ENCODE measurements around the gene EPOP. TPM values are rescaled to one million over a fixed set of nuclear protein-coding genes. Genes with fewer than 3 reads are reported as not detected.

Gene EPOP
- total RNA-seq, 1 experiment from 2014 or later = 37.9 TPM

GRCh38 chr17:38715216-38715943 is 40.6 kb upstream of the EPOP start:
- H3K4me3 ChIP-seq (replicated peaks in 1 of 2; ENCODE audit: low read depth in 1 of 2, low read length in 2 of 2) = no peak overlapping the region
- intact Hi-C loops (cut with micrococcal nuclease) = no loop called here
- no peaks in the 10 kb centered on the region for H3K27me3 ChIP-seq (ENCODE audit: insufficient read depth, low read length)
- no peaks in the 10 kb centered on the region for H3K79me2 ChIP-seq (ENCODE audit: insufficient read depth, low read length)
- no peak overlapping the region for H3K4me2 ChIP-seq (ENCODE audit: low read length)
- POLR2A ChIA-PET = no interaction called here
- H3K4me1 ChIP-seq (ENCODE audit: control insufficient read depth in 1 of 2, insufficient read depth in 2 of 2, low read length in 2 of 2) = peaks cover 5 to 24% of the 10 kb centered on the region in 2 experiments
- no peak overlapping the region for H3K9ac ChIP-seq (ENCODE audit: low read length)
- no peak for ATAC-seq
- H2AFZ ChIP-seq (ENCODE audit: low read depth, low read length, poor library complexity, severe bottlenecking) = no peak overlapping the region
- no TSS peak for BruUV-seq (replicated peaks)
- H3K9me2 ChIP-seq (ENCODE audit: insufficient read depth) = no peaks in the 10 kb centered on the region
- no peaks in the 10 kb centered on the region for H3K9me3 ChIP-seq (ENCODE audit: control insufficient read depth in 1 of 2, insufficient read depth in 1 of 2, low read depth in 1 of 2, low read length in 2 of 2)
- DNase-seq (ENCODE audit: low read depth, low spot score) = no peak
- no peak for TF ChIP-seq SRF (IDR thresholded peaks at IDR 0.05; ENCODE audit: low read depth)
- TF ChIP-seq POLR2AphosphoS5 (IDR thresholded peaks at IDR 0.05; ENCODE audit: low read depth, low read length) = 0 out of 2 replicates have a peak, but pooled peaks have one; percentile 18
- H3K36me3 ChIP-seq (ENCODE audit: control insufficient read depth in 1 of 2, insufficient read depth in 2 of 2, low read length in 2 of 2) = peaks cover 15 to 23% of the 10 kb centered on the region in 2 experiments; a peak in 3 of 4 replicates
- H3K27ac ChIP-seq (ENCODE audit: low read depth, low read length) = 0 out of 2 replicates have a peak overlapping the region, but pooled peaks have one; percentile 18
- no peaks in the 10 kb centered on the region for H4K20me1 ChIP-seq (ENCODE audit: insufficient read depth)
- RAD21 ChIA-PET (ENCODE audit: low non-redundant PET in 1 of 2, low total read pairs in 2 of 2, uncharacterized antibody in 2 of 2, unreplicated experiment in 2 of 2) = no interaction called here
- CTCF ChIA-PET = no interaction called here

GRCh38 chr17:38713456-38714075 is 38.8 kb upstream of the EPOP start:
- no peak overlapping the region for H3K4me3 ChIP-seq (replicated peaks in 1 of 2; ENCODE audit: low read depth in 1 of 2, low read length in 2 of 2)
- POLR2A ChIA-PET = no interaction called here
- no peak overlapping the region for H3K27ac ChIP-seq (ENCODE audit: low read depth, low read length)
- TF ChIP-seq ZBTB33 (IDR thresholded peaks at IDR 0.05; ENCODE audit: extremely low read depth, insufficient replicate concordance, low read length) (no peak), ELF1 (IDR thresholded peaks at IDR 0.05; ENCODE audit: borderline replicate concordance, low read depth) (no peak), ZFX (IDR thresholded peaks at IDR 0.05) (no peak), JUND (IDR thresholded peaks at IDR 0.05) (no peak), ATF3 (IDR thresholded peaks at IDR 0.05) (no peak), EZH2 (IDR thresholded peaks at IDR 0.05) (no peak)
- H3K9me3 ChIP-seq (ENCODE audit: control insufficient read depth in 1 of 2, insufficient read depth in 1 of 2, low read depth in 1 of 2, low read length in 2 of 2) = no peaks in the 10 kb centered on the region
- RAD21 ChIA-PET (ENCODE audit: low non-redundant PET in 1 of 2, low total read pairs in 2 of 2, uncharacterized antibody in 2 of 2, unreplicated experiment in 2 of 2) = no interaction called here
- H4K20me1 ChIP-seq (ENCODE audit: insufficient read depth) = no peaks in the 10 kb centered on the region
- H3K4me2 ChIP-seq (ENCODE audit: low read length) = no peak overlapping the region
- no peaks in the 10 kb centered on the region for H3K9me2 ChIP-seq (ENCODE audit: insufficient read depth)
- no peak overlapping the region for H2AFZ ChIP-seq (ENCODE audit: low read depth, low read length, poor library complexity, severe bottlenecking)
- intact Hi-C loops (cut with micrococcal nuclease) = no loop called here
- CTCF ChIA-PET = no interaction called here
- no peaks in the 10 kb centered on the region for H3K27me3 ChIP-seq (ENCODE audit: insufficient read depth, low read length)
- no peak for DNase-seq (ENCODE audit: low read depth, low spot score)
- BruUV-seq (replicated peaks) = no TSS peak
- H3K4me1 ChIP-seq (ENCODE audit: control insufficient read depth in 1 of 2, insufficient read depth in 2 of 2, low read length in 2 of 2) = peaks cover 0 to 10% of the 10 kb centered on the region in 2 experiments; a peak in 3 of 4 replicates
- no peak overlapping the region for H3K9ac ChIP-seq (ENCODE audit: low read length)
- H3K36me3 ChIP-seq (ENCODE audit: control insufficient read depth in 1 of 2, insufficient read depth in 2 of 2, low read length in 2 of 2) = peaks cover 21 to 33% of the 10 kb centered on the region in 2 experiments; a peak in 3 of 4 replicates
- ATAC-seq = no peak
- peaks cover 9% of the 10 kb centered on the region; the same call in 1 of the 2 replicates for H3K79me2 ChIP-seq (ENCODE audit: insufficient read depth, low read length)
